Measurements from ENCODE around the gene SLC1A4. TPM values are rescaled to one million over a fixed set of nuclear protein-coding genes. Genes with fewer than 3 reads are reported as not detected.

The SLC1A4 gene
- total RNA-seq, 2 experiments from 2014 or later, result 26.8 to 27.0 TPM

GRCh38 chr2:65043001-65043400 lies 53.8 kb downstream of the SLC1A4 start:
- Mint-ChIP-seq H3K4me1 (peaks cover 19% of the 10 kb centered on the region), H3K4me3 (no peak overlapping the region)
- POLR2A ChIA-PET, result interaction anchor here (1.4 to 1.7 kb wide), 3 partner anchors 13 to 184 kb away, joined by 3 to 7 read pairs (median 3); partner anchors contain the start of genes ACTR2 and CEP68

GRCh38 chr2:65044097-65044735 lies 55.0 kb downstream of the SLC1A4 start:
- H3K4me3 Mint-ChIP-seq, result no peak overlapping the region
- POLR2A ChIA-PET, result interaction anchor here (1.7 kb wide), 1 partner anchor 12 kb away, joined by 7 read pairs; the partner anchor contains the start of gene CEP68
- ATAC-seq (ENCODE audit: low read depth), result no peak

More at GRCh38 chr2:65043001-65043400, 53.8 kb downstream of the SLC1A4 start:
- no peak for DNase-seq
- ATAC-seq (ENCODE audit: low read depth), result no peak
- H3K27ac Mint-ChIP-seq, result no peak overlapping the region
- peaks cover 21% of the 10 kb centered on the region for H3K36me3 Mint-ChIP-seq
- peaks cover 13% of the 10 kb centered on the region for H3K9me3 Mint-ChIP-seq
- H3K27me3 Mint-ChIP-seq, result peaks cover 2% of the 10 kb centered on the region

GRCh38 chr2:65045651-65046050 lies 56.5 kb downstream of the SLC1A4 start:
- H3K4me3 Mint-ChIP-seq, result no peak overlapping the region

More at GRCh38 chr2:65044097-65044735, 55.0 kb downstream of the SLC1A4 start:
- Mint-ChIP-seq H3K9me3 (peaks cover 16% of the 10 kb centered on the region), H3K36me3 (peaks cover 27% of the 10 kb centered on the region), H3K27ac (no peak overlapping the region), H3K27me3 (peaks cover 2% of the 10 kb centered on the region), H3K4me1 (peaks cover 16% of the 10 kb centered on the region)
- DNase-seq, result no peak

GRCh38 chr2:65046633-65047407 lies 57.6 kb downstream of the SLC1A4 start:
- Mint-ChIP-seq H3K36me3 (peaks cover 37% of the 10 kb centered on the region), H3K9me3 (peaks cover 16% of the 10 kb centered on the region), H3K4me3 (no peak overlapping the region), H3K27ac (no peak overlapping the region), H3K27me3 (no peaks in the 10 kb centered on the region), H3K4me1 (peaks cover 6% of the 10 kb centered on the region)
- ATAC-seq (ENCODE audit: low read depth), result no peak
- POLR2A ChIA-PET, result no interaction called here
- no peak for DNase-seq

More at GRCh38 chr2:65045651-65046050, 56.5 kb downstream of the SLC1A4 start:
- no peak overlapping the region for H3K27ac Mint-ChIP-seq
- no peak for ATAC-seq (ENCODE audit: low read depth)
- peaks cover 16% of the 10 kb centered on the region for H3K9me3 Mint-ChIP-seq
- POLR2A ChIA-PET, result no interaction called here
- peaks cover 27% of the 10 kb centered on the region for H3K36me3 Mint-ChIP-seq
- DNase-seq, result no peak
- H3K4me1 Mint-ChIP-seq, result peaks cover 9% of the 10 kb centered on the region
- H3K27me3 Mint-ChIP-seq, result no peaks in the 10 kb centered on the region

GRCh38 chr2:65049010-65049639 lies 59.9 kb downstream of the SLC1A4 start:
- peaks cover 24% of the 10 kb centered on the region for H3K4me1 Mint-ChIP-seq
- POLR2A ChIA-PET, result no interaction called here
- ATAC-seq (ENCODE audit: low read depth) (no peak), DNase-seq (no peak)
- peaks cover 2% of the 10 kb centered on the region for H3K27me3 Mint-ChIP-seq
- H3K9me3 Mint-ChIP-seq, result peaks cover 14% of the 10 kb centered on the region
- peaks cover 35% of the 10 kb centered on the region for H3K36me3 Mint-ChIP-seq
- H3K27ac Mint-ChIP-seq, result no peak overlapping the region
- no peak overlapping the region for H3K4me3 Mint-ChIP-seq

GRCh38 chr2:65050931-65051330 lies 61.7 kb downstream of the SLC1A4 start:
- Mint-ChIP-seq H3K4me1 (peaks cover 38% of the 10 kb centered on the region), H3K36me3 (peaks cover 23% of the 10 kb centered on the region), H3K27ac (no peak overlapping the region), H3K9me3 (peaks cover 5% of the 10 kb centered on the region), H3K4me3 (no peak overlapping the region), H3K27me3 (peaks cover 4% of the 10 kb centered on the region)
- no peak for DNase-seq
- POLR2A ChIA-PET, result no interaction called here
- no peak for ATAC-seq (ENCODE audit: low read depth)

DNA sequence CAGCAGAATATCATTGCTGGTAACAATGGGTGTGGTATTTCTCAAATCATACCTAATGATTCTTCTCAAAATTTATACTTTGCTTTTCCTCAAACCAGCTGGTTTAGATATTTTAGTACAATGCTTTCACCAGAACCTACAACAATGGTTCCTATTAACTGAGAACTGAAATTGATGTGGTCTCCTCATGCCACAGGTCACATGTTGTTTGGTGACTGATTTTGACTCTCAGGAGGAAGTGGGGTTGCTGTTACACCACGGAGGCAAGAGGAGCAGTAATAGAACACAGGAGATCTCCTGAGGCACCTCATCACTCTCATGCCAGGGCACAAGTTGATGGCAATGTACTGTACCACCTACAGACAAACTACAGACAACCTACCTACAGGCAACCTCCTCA lies 64.0 kb downstream of the SLC1A4 start:
- Mint-ChIP-seq H3K27ac (peak overlapping the region; percentile 80), H3K4me1 (peaks cover 50% of the 10 kb centered on the region)
- ATAC-seq (ENCODE audit: low read depth), result peak; percentile 37

DNA sequence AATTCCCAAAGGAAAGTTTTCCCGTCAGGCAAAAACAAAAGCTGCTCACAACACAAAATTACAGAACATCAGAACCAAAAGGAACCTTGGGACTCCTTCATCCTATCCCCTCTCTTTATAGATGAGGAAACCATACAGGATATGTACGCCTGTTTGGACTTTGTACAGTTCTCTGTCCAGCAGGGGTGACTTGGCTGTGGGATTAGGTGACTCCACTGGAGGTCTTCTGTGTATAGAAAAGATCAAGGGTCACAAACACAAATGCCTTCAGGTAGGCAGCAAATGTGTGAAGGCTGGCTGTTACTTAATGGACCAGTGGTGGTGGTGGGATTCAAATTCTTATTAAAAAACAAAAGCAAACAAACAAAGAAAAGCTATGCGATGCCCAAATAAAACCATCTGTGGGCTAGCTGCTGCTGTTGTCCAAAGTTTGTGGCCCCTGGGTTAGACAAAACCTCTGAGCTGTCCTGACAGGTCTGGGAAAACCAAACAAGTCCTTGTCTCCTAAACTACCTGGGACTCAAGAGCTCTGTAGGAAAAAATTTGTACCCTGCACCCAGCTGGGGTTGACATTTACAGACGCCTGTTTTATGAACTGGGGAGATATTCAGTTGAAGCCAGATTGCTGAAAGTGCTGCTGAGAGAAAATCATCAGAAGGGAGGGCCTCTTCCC lies 65.7 kb downstream of the SLC1A4 start:
- peaks cover 54% of the 10 kb centered on the region for H3K4me1 Mint-ChIP-seq
- DNase-seq (no peak), ATAC-seq (ENCODE audit: low read depth) (no peak)
- H3K9me3 Mint-ChIP-seq, result peaks cover 2% of the 10 kb centered on the region
- peaks cover 13% of the 10 kb centered on the region for H3K36me3 Mint-ChIP-seq
- H3K27ac Mint-ChIP-seq, result no peak overlapping the region
- H3K27me3 Mint-ChIP-seq, result peaks cover 4% of the 10 kb centered on the region
- peak overlapping the region; percentile 97 for H3K4me3 Mint-ChIP-seq
- POLR2A ChIA-PET, result interaction anchor here (0.7 to 3.7 kb wide), 7 partner anchors 10 to 172 kb away, joined by 3 to 24 read pairs (median 7); partner anchors contain the start of genes ACTR2 and RAB1A

More for the DNA sequence above, 64.0 kb downstream of the SLC1A4 start:
- POLR2A ChIA-PET, result interaction anchor here (0.5 to 1.2 kb wide), 4 partner anchors 11 to 136 kb away, joined by 3 read pairs; no protein-coding TSS in a partner anchor
- Mint-ChIP-seq H3K27me3 (peaks cover 4% of the 10 kb centered on the region), H3K36me3 (peaks cover 19% of the 10 kb centered on the region), H3K9me3 (peaks cover 5% of the 10 kb centered on the region), H3K4me3 (peak overlapping the region; percentile 39)
- DNase-seq, result no peak

- Mint-ChIP-seq H3K36me3 (peaks cover 13% of the 10 kb centered on the region), H3K27ac (peak overlapping the region; percentile 88), H3K4me3 (peak overlapping the region; percentile 97), H3K9me3 (peaks cover 2% of the 10 kb centered on the region), H3K4me1 (peaks cover 54% of the 10 kb centered on the region), H3K27me3 (peaks cover 4% of the 10 kb centered on the region)
- POLR2A ChIA-PET, result interaction anchor here (0.8 to 3.7 kb wide), 7 partner anchors 8 to 172 kb away, joined by 3 to 24 read pairs (median 7); partner anchors contain the start of genes ACTR2 and RAB1A
- ATAC-seq (ENCODE audit: low read depth) (peak; percentile 32), DNase-seq (no peak)
Measured at GRCh38 chr2:65055422-65056214, 66.4 kb downstream of the SLC1A4 start.

- Mint-ChIP-seq H3K36me3 (peaks cover 6% of the 10 kb centered on the region), H3K27me3 (peaks cover 4% of the 10 kb centered on the region), H3K9me3 (peaks cover 2% of the 10 kb centered on the region), H3K4me3 (peak within 1 kb of the TSS; percentile 97), H3K27ac (peak within 1 kb of the TSS; percentile 88), H3K4me1 (peaks cover 54% of the 10 kb centered on the region)
- peak; percentile 93 for DNase-seq
- peak; percentile 92 for ATAC-seq (ENCODE audit: low read depth)
- POLR2A ChIA-PET, result interaction anchor here (0.8 to 3.7 kb wide), 7 partner anchors 8 to 171 kb away, joined by 3 to 24 read pairs (median 7); partner anchors contain the start of genes ACTR2 and RAB1A
Measured at GRCh38 chr2:65056215-65057053, 67.2 kb downstream of the SLC1A4 start, which contains the start of gene CEP68. CEP68 (plus strand) TSS chr2:65056416; CDS start chr2:65069445, 13,029 bp downstream.

- peak overlapping the region; percentile 75 for H3K27ac Mint-ChIP-seq
- H3K27me3 Mint-ChIP-seq, result peaks cover 2% of the 10 kb centered on the region
- DNase-seq (no peak), ATAC-seq (ENCODE audit: low read depth) (no peak)
- peaks cover 52% of the 10 kb centered on the region for H3K4me1 Mint-ChIP-seq
- H3K4me3 Mint-ChIP-seq, result peak overlapping the region; percentile 88
- peaks cover 1% of the 10 kb centered on the region for H3K36me3 Mint-ChIP-seq
- POLR2A ChIA-PET, result interaction anchor here (0.6 to 3.7 kb wide), 4 partner anchors 13 to 170 kb away, joined by 3 to 24 read pairs (median 14); partner anchors contain the start of genes ACTR2 and RAB1A
- peaks cover under 1% of the 10 kb centered on the region for H3K9me3 Mint-ChIP-seq
Measured at GRCh38 chr2:65057054-65057375, 67.8 kb downstream of the SLC1A4 start.

Measured in activated naive CD8-positive, alpha-beta T cell treated with anti-CD3 and anti-CD28 coated beads, Interleukin-2, amount 10 ng/mL, durations not matched to agents 7 days and 5 days (primary cell).